ENCODE results near the gene NETO2.

Gene NETO2

GRCh38 chr16:47043970-47044684, 99.6 kb downstream of the NETO2 start:
- TF ChIP-seq, protein P1, sequence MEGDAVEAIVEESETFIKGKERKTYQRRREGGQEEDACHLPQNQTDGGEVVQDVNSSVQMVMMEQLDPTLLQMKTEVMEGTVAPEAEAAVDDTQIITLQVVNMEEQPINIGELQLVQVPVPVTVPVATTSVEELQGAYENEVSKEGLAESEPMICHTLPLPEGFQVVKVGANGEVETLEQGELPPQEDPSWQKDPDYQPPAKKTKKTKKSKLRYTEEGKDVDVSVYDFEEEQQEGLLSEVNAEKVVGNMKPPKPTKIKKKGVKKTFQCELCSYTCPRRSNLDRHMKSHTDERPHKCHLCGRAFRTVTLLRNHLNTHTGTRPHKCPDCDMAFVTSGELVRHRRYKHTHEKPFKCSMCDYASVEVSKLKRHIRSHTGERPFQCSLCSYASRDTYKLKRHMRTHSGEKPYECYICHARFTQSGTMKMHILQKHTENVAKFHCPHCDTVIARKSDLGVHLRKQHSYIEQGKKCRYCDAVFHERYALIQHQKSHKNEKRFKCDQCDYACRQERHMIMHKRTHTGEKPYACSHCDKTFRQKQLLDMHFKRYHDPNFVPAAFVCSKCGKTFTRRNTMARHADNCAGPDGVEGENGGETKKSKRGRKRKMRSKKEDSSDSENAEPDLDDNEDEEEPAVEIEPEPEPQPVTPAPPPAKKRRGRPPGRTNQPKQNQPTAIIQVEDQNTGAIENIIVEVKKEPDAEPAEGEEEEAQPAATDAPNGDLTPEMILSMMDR (IDR thresholded peaks at IDR 0.05; ENCODE audit: poor library complexity, severe bottlenecking) = no peak
- Histone ChIP-seq H3K9me3 (ENCODE audit: severe bottlenecking) (no peaks in the 10 kb centered on the region), H3K4me1 (ENCODE audit: insufficient read depth, poor library complexity, severe bottlenecking) (no peaks in the 10 kb centered on the region), H3K27ac (ENCODE audit: poor library complexity, severe bottlenecking) (no peak overlapping the region), H3K36me3 (ENCODE audit: low read depth) (no peaks in the 10 kb centered on the region), H3K27me3 (ENCODE audit: insufficient read depth, poor library complexity, severe bottlenecking) (no peaks in the 10 kb centered on the region), H3K4me3 (ENCODE audit: severe bottlenecking) (no peak overlapping the region)
- no peak for ATAC-seq (ENCODE audit: low read depth)
- no peak for DNase-seq (ENCODE audit: low spot score)

GRCh38 chr16:47043200-47043599, 100.5 kb downstream of the NETO2 start:
- no peak for DNase-seq (ENCODE audit: low spot score)
- no peak for ATAC-seq (ENCODE audit: low read depth)
- H3K27me3 ChIP-seq (ENCODE audit: insufficient read depth, poor library complexity, severe bottlenecking) = no peaks in the 10 kb centered on the region
- H3K27ac ChIP-seq (ENCODE audit: poor library complexity, severe bottlenecking) = no peak overlapping the region
- TF ChIP-seq, protein P1 (IDR thresholded peaks at IDR 0.05; ENCODE audit: poor library complexity, severe bottlenecking) = no peak
- H3K4me3 ChIP-seq (ENCODE audit: severe bottlenecking) = no peak overlapping the region
- no peaks in the 10 kb centered on the region for H3K9me3 ChIP-seq (ENCODE audit: severe bottlenecking)
- no peaks in the 10 kb centered on the region for H3K36me3 ChIP-seq (ENCODE audit: low read depth)
- no peaks in the 10 kb centered on the region for H3K4me1 ChIP-seq (ENCODE audit: insufficient read depth, poor library complexity, severe bottlenecking)

- no peaks in the 10 kb centered on the region for H3K4me1 ChIP-seq (ENCODE audit: insufficient read depth, poor library complexity, severe bottlenecking)
- no peaks in the 10 kb centered on the region for H3K27me3 ChIP-seq (ENCODE audit: insufficient read depth, poor library complexity, severe bottlenecking)
- no peaks in the 10 kb centered on the region for H3K36me3 ChIP-seq (ENCODE audit: low read depth)
- DNase-seq (ENCODE audit: low spot score) = peak; percentile 80
- TF ChIP-seq, protein P1 (IDR thresholded peaks at IDR 0.05; ENCODE audit: poor library complexity, severe bottlenecking) = peak; percentile 96
- no peak overlapping the region for H3K27ac ChIP-seq (ENCODE audit: poor library complexity, severe bottlenecking)
- peak overlapping the region; percentile 59 for H3K4me3 ChIP-seq (ENCODE audit: severe bottlenecking)
- H3K9me3 ChIP-seq (ENCODE audit: severe bottlenecking) = no peaks in the 10 kb centered on the region
- ATAC-seq (ENCODE audit: low read depth) = peak; percentile 95
Observed at GRCh38 chr16:47037746-47038458, 105.8 kb downstream of the NETO2 start.

DNA sequence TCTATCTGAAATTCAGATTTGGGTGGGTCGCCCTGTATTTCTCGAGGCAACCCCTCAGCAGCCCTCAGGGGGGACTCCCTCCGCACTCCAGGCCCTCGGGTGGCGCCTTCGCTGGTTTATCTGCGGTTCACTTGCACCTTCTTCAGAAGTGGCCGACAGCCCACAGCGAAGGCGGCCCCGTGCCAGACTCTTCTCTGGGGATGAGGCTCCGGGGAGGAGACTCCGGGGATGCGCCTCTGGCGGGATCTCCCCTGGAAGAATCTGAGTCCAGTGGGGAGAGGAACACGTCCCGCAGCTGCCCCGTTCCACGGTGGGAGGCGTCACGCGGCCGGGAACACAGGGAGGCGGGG, 106.4 kb downstream of the NETO2 start:
- H3K27me3 ChIP-seq (ENCODE audit: insufficient read depth, poor library complexity, severe bottlenecking) = no peaks in the 10 kb centered on the region
- no peak overlapping the region for H3K27ac ChIP-seq (ENCODE audit: poor library complexity, severe bottlenecking)
- ATAC-seq (ENCODE audit: low read depth) (peak; percentile 28), DNase-seq (ENCODE audit: low spot score) (no peak)
- no peaks in the 10 kb centered on the region for H3K36me3 ChIP-seq (ENCODE audit: low read depth)
- peak overlapping the region; percentile 59 for H3K4me3 ChIP-seq (ENCODE audit: severe bottlenecking)
- H3K9me3 ChIP-seq (ENCODE audit: severe bottlenecking) = no peaks in the 10 kb centered on the region
- TF ChIP-seq, protein P1 (IDR thresholded peaks at IDR 0.05; ENCODE audit: poor library complexity, severe bottlenecking) = no peak
- no peaks in the 10 kb centered on the region for H3K4me1 ChIP-seq (ENCODE audit: insufficient read depth, poor library complexity, severe bottlenecking)

- Histone ChIP-seq H3K36me3 (ENCODE audit: low read depth) (no peaks in the 10 kb centered on the region), H3K4me1 (ENCODE audit: insufficient read depth, poor library complexity, severe bottlenecking) (no peaks in the 10 kb centered on the region), H3K4me3 (ENCODE audit: severe bottlenecking) (no peak overlapping the region), H3K27me3 (ENCODE audit: insufficient read depth, poor library complexity, severe bottlenecking) (no peaks in the 10 kb centered on the region), H3K9me3 (ENCODE audit: severe bottlenecking) (no peaks in the 10 kb centered on the region), H3K27ac (ENCODE audit: poor library complexity, severe bottlenecking) (no peak overlapping the region)
- DNase-seq (ENCODE audit: low spot score) = no peak
- ATAC-seq (ENCODE audit: low read depth) = no peak
- TF ChIP-seq, protein P1 (IDR thresholded peaks at IDR 0.05; ENCODE audit: poor library complexity, severe bottlenecking) = no peak
Observed at GRCh38 chr16:47036201-47036600, 107.5 kb downstream of the NETO2 start.

Measured in RWPE2 (cell line).